HepG2 (cell line): ENCODE measurements around the gene CDC20. TPM values are rescaled to one million over a fixed set of nuclear protein-coding genes. Genes with fewer than 3 reads are reported as not detected.

Experiments used
- ATAC-seq: fragments of 200-7000 bp; cut with Tn5 transposase; 3 replicates; pipeline ENCODE4 v1.9.1; 2020; ENCODE audit warnings: mild to moderate bottlenecking, moderate library complexity
- BruUV-seq: library from RNA; stranded (reverse); fragments of 400-500 nt; replicated peaks from 2 replicates; lab custom pipeline; 2021; lab: Mats Ljungman, UMichigan
- CTCF ChIA-PET: fragments of 300-600 bp; formaldehyde crosslinking; extraction: SDS; loops from one replicate; lab custom pipeline; 2021; ENCODE audit warnings: low total read pairs, inconsistent platforms, low intra/inter-chr PET ratio; lab: Yijun Ruan, JAX
- POLR2A ChIA-PET: fragments of 350-600 bp; sonication (Branson Sonifier 250); formaldehyde crosslinking; loops from one replicate; lab custom pipeline; 2020; ENCODE audit warnings: antibody characterized with exemption, inconsistent platforms; lab: Yijun Ruan, JAX
- DNase-seq: peaks from one replicate; pipeline ENCODE4 v3.0.0-alpha.2; 2015; ENCODE audit warnings: low spot score
- FAIRE-seq: peaks from 3 replicates; lab custom pipeline; 2011; peaks lifted over from hg19 to GRCh38; lab: Jason Lieb, UNC
- H2AFZ ChIP-seq: one replicate; pipeline ENCODE4 v1.6.1; 2011; ENCODE audit warnings: low read length, inconsistent platforms
- H3K27ac ChIP-seq: fragments of 300-600 bp; 3 replicates; pipeline ENCODE4 v1.8.0; 2011; ENCODE audit warnings: mixed run types, mild to moderate bottlenecking, mixed read lengths, low read length, inconsistent platforms; ENCODE audit not compliant: insufficient read depth; ENCODE audit errors: extremely low read length
- H3K27me3 ChIP-seq, 2 experiments: fragments of 200-600 bp in 1 of 2; 2 replicates in 1 of 2; 3 replicates in 1 of 2; pipeline versions ENCODE4 v1.6.0 to v1.8.0; 2011; ENCODE audit warnings: low read length in 2 of 2, mild to moderate bottlenecking in 2 of 2, moderate library complexity in 2 of 2, inconsistent platforms in 1 of 2; ENCODE audit not compliant: insufficient read depth in 2 of 2, control insufficient read depth in 1 of 2
- H3K36me3 ChIP-seq, 2 experiments: fragments of 200-600 bp in 1 of 2; replicated peaks in 1 of 2; 2 replicates in 1 of 2; 3 replicates in 1 of 2; pipeline versions ENCODE4 v1.5.1 to v1.8.0; 2011; ENCODE audit warnings: low read length in 2 of 2, inconsistent platforms in 1 of 2; ENCODE audit not compliant: insufficient read depth in 2 of 2, control insufficient read depth in 1 of 2
- H3K4me1 ChIP-seq: 2 replicates; pipeline ENCODE4 v1.5.1; 2012; ENCODE audit warnings: low read length, inconsistent platforms; ENCODE audit not compliant: insufficient read depth
- H3K4me2 ChIP-seq: 2 replicates; pipeline ENCODE4 v1.6.0; 2011; ENCODE audit warnings: low read depth, low read length, inconsistent platforms
- H3K4me3 ChIP-seq, 3 experiments: fragments of 200-600 bp in 1 of 3; sonication (generic), shearing (Covaris generic) in 1 of 3; replicated peaks in 1 of 3; 2 replicates each; pipeline ENCODE4 v1.5.1; 2011 to 2016; ENCODE audit warnings: low read length in 3 of 3, inconsistent platforms in 2 of 3, low read depth in 2 of 3, mild to moderate bottlenecking in 2 of 3, control low read depth in 1 of 3, mixed read lengths in 1 of 3; ENCODE audit not compliant: insufficient read depth in 1 of 3
- H3K79me2 ChIP-seq: one replicate; pipeline ENCODE4 v1.6.1; 2011; ENCODE audit warnings: low read length, inconsistent platforms; ENCODE audit not compliant: insufficient read depth
- H3K9ac ChIP-seq: 2 replicates; pipeline ENCODE4 v1.6.0; 2011; ENCODE audit warnings: mild to moderate bottlenecking, low read depth, low read length, inconsistent platforms; ENCODE audit not compliant: insufficient read depth
- H3K9me3 ChIP-seq: 2 replicates; pipeline ENCODE4 v1.5.1; 2012; ENCODE audit warnings: mild to moderate bottlenecking, low read length
- H4K20me1 ChIP-seq: 2 replicates; pipeline ENCODE4 v1.6.0; 2011; ENCODE audit warnings: inconsistent platforms, mild to moderate bottlenecking, low read length, moderate library complexity; ENCODE audit not compliant: insufficient read depth
- ELF4 ChIP-seq: sonication (generic); formaldehyde crosslinking; IDR thresholded peaks from 2 replicates; pipeline ENCODE4 v1.5.0; 2020; ENCODE audit warnings: missing genetic modification reagents, mild to moderate bottlenecking, moderate library complexity, borderline replicate concordance
- RBM22 ChIP-seq: fragments of 200-400 bp; formaldehyde crosslinking; optimal IDR thresholded peaks from 2 replicates; pipeline ENCODE3; 2017; ENCODE audit warnings: mild to moderate bottlenecking, low read length, moderate library complexity
- WGBS: methylation state at CpG from one replicate; pipeline ENCODE4 v1.1.6; 2017; ENCODE audit warnings: low lambda C conversion rate; 5-methylcytosine and 5-hydroxymethylcytosine counted together
- in situ Hi-C: cut with HindIII; loops from 2 replicates; pipeline ENCODE4 v1.10.0; 2017; ENCODE audit warnings: low pct_unique_long_range_greater_than_20kb; ENCODE audit not compliant: extremely low pct_ligation_motif_present
- intact Hi-C: fragments of 100-400 bp; cut with micrococcal nuclease; formaldehyde crosslinking; loops from one replicate; pipeline ENCODE4 v1.10.0; 2022; ENCODE audit not compliant: unreplicated experiment
- polyA plus RNA-seq, 8 experiments: library from polyadenylated mRNA; depleted of rRNA in 3 of 8; stranded (reverse) in 7 of 8; unstranded in 1 of 8; fragments of >200 nt; fragmentation: Illumina TruSeq in 4 of 8; extraction: Trizol in 4 of 8; gene quantifications; 2 replicates each; pipeline versions ENCODE4 v1.2.1 to v1.2.3, GENCODE V29; 2011 to 2016; ENCODE audit warnings: low read depth in 4 of 8, missing spikeins in 1 of 8, mixed read lengths in 1 of 8; ENCODE audit not compliant: insufficient read depth in 1 of 8
- total RNA-seq, 5 experiments: library from RNA; depleted of rRNA; stranded (reverse); fragments of >200 nt; fragmentation: Illumina TruSeq; extraction: Trizol; gene quantifications; 2 replicates each; pipeline ENCODE4 v1.2.3, GENCODE V29; 2016; ENCODE audit warnings: low read depth in 1 of 5
- TF ChIP-seq, protein P1 (sequence below): sonication (generic); formaldehyde crosslinking; IDR thresholded peaks from 2 replicates; pipeline ENCODE4 v1.5.0; 2020; ENCODE audit warnings: mild to moderate bottlenecking, missing genetic modification reagents, moderate library complexity
- TF ChIP-seq, protein P2 (sequence below): sonication (generic); formaldehyde crosslinking; IDR thresholded peaks from 2 replicates; pipeline ENCODE4 v1.8.0; 2023; ENCODE audit warnings: mild to moderate bottlenecking, missing genetic modification reagents

CDC20 gene
- total and polyA plus RNA-seq, 2 of the 13 experiments (the other 11 are each of a cell fraction or from before 2014, with no cell fraction given), result 57.9 to 90.0 TPM

DNA sequence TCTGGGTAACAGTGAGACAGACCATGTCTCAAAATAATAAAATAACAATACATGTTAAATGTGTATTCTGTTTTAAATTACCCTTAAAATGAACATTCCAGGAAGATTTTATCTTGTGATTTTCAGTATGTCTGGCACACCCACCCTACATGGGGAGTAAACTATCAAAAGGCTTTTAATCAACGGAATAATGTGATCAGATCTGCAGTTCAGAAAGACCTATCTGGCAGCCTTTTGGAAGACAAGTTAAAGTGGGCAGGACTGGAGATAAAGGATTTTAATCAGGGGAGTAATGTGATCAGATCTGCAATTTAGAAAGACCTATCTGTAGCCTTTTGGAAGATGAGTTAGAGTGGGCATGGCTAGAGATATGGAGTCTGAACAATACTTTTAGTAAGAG is 20.7 kb downstream of the CDC20 start (continued):
- TF ChIP-seq, protein P1, sequence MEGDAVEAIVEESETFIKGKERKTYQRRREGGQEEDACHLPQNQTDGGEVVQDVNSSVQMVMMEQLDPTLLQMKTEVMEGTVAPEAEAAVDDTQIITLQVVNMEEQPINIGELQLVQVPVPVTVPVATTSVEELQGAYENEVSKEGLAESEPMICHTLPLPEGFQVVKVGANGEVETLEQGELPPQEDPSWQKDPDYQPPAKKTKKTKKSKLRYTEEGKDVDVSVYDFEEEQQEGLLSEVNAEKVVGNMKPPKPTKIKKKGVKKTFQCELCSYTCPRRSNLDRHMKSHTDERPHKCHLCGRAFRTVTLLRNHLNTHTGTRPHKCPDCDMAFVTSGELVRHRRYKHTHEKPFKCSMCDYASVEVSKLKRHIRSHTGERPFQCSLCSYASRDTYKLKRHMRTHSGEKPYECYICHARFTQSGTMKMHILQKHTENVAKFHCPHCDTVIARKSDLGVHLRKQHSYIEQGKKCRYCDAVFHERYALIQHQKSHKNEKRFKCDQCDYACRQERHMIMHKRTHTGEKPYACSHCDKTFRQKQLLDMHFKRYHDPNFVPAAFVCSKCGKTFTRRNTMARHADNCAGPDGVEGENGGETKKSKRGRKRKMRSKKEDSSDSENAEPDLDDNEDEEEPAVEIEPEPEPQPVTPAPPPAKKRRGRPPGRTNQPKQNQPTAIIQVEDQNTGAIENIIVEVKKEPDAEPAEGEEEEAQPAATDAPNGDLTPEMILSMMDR (CRISPR knock-in tag), result no peak
- no peak for TF ChIP-seq ELF4 (CRISPR knock-in tag)

DNA sequence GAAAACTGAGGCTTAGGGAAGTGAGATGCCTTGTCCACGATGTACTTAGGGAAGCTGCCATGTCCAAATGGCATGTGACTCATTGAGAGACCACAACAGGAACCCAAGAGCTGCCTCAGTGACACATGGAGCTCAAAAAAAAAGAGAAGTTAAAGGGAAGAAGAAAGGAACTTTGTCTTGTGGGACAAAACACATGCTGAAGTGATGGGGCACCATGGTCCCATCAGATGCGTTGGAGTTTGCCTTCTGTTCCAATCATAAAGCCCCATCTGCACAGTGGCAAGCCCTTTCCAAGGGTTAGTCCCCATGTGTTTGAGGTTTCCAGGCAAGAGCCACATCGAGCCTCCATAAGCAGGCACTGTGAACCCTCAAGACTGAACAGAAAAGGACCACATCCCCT is 22.8 kb downstream of the CDC20 start:
- 89% methylated on average over 3 of the region's 3 CpGs for WGBS
- H3K36me3 ChIP-seq, result peaks cover 16 to 42% of the 10 kb centered on the region in 2 experiments
- POLR2A ChIA-PET, result interaction anchor here (1.2 to 2.4 kb wide), 2 partner anchors 8 to 13 kb away, joined by 3 to 7 read pairs; partner anchors contain the start of gene ELOVL1

More for the DNA sequence above, 22.8 kb downstream of the CDC20 start:
- FAIRE-seq (no peak), DNase-seq (no peak)
- in situ Hi-C loops, result no loop called here
- Histone ChIP-seq H3K9me3 (no peaks in the 10 kb centered on the region), H3K79me2 (no peaks in the 10 kb centered on the region), H3K9ac (no peak overlapping the region), H3K4me3 (no peak overlapping the region), H3K27ac (no peak overlapping the region)
- no TSS peak for BruUV-seq
- CTCF ChIA-PET, result no interaction called here
- TF ChIP-seq RBM22, result peak; percentile 52
- TF ChIP-seq, protein P2, sequence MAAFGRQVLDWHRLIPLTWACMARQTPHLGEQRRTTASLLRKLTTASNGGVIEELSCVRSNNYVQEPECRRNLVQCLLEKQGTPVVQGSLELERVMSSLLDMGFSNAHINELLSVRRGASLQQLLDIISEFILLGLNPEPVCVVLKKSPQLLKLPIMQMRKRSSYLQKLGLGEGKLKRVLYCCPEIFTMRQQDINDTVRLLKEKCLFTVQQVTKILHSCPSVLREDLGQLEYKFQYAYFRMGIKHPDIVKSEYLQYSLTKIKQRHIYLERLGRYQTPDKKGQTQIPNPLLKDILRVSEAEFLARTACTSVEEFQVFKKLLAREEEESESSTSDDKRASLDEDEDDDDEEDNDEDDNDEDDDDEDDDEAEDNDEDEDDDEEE, result no peak
- TF ChIP-seq, all 625 proteins: peak for 1
- H2AFZ ChIP-seq, result no peak overlapping the region
- intact Hi-C loops, result no loop called here
- H3K4me1 ChIP-seq, result peaks cover 15% of the 10 kb centered on the region
- no peaks in the 10 kb centered on the region for H3K27me3 ChIP-seq
- H4K20me1 ChIP-seq, result no peaks in the 10 kb centered on the region
- 0 out of 2 replicates have a peak overlapping the region, but pooled peaks have one; percentile 6 for H3K4me2 ChIP-seq
- no peak for ATAC-seq
